ENCODE results near the gene CEP350. TPM values are rescaled to one million over a fixed set of nuclear protein-coding genes. Genes with fewer than 3 reads are reported as not detected.

Gene CEP350
- total and polyA plus RNA-seq, 2 donors (not counting 1 experiment from before 2014, with no cell fraction given), result 19.0 to 101 TPM

DNA sequence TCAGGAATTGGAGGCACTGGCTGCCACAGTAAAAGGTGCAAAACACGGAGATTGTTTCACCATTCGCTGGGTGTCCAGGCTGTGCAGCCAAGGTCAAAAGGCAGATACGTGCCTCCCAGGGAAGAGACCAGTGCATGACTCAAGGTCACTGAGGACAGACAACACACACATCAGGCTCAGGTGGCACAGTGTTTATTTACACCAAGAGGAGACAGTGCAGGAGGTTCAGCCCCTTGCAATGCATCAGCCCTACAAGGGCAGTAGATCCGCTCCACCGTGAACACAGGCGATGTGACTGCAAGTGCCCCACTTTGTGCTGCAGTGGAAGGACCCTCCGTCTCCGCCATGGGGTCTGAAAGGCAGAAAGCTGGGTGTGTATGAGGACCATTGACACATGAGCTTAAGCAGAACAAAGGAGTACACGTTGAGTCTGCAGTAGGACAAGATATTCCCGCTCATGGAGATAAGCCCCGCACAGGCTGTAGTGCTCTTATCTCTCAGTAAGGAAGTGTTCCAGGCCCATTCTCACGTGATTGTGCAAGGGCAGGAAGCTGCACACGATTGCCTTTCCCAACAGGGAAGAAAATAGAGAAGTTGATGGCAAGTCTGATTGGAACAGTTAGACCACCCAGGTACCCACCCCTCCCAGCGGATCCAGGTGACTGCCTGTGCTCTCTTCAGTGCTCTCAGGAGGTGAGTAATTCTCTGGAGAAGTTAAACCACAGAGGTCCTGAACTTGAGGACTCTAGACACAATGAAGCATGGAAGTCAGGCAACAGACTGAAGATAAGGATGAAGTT lies 162.6 kb downstream of the CEP350 start:
- Histone ChIP-seq H3K4me3 (replicated peaks in 1 of 4; ENCODE audit: control extremely low read depth in 1 of 4, insufficient read depth in 1 of 4, low read depth in 3 of 4, low read length in 4 of 4) (no peak overlapping the region), H3K4me2 (ENCODE audit: extremely low read depth, insufficient read depth, low read length) (peak overlapping the region; percentile 1), H3K27me3 (ENCODE audit: control insufficient read depth, insufficient read depth, low read length) (no peaks in the 10 kb centered on the region), H3K36me3 (ENCODE audit: control insufficient read depth, insufficient read depth, low read length) (no peaks in the 10 kb centered on the region), H3K9ac (ENCODE audit: insufficient read depth, low read length) (no peak overlapping the region), H3K27ac (ENCODE audit: insufficient read depth, low read length) (peak overlapping the region; percentile 71), H3K4me1 (ENCODE audit: control insufficient read depth, extremely low read depth, insufficient read depth, low read length) (peaks cover 10% of the 10 kb centered on the region), H2AFZ (ENCODE audit: low read length) (no peak overlapping the region), H3K79me2 (ENCODE audit: control insufficient read depth, insufficient read depth, low read length) (no peaks in the 10 kb centered on the region), H4K20me1 (ENCODE audit: control insufficient read depth, extremely low read depth, insufficient read depth, low read length) (no peaks in the 10 kb centered on the region), H3K9me3 (ENCODE audit: control insufficient read depth, insufficient read depth, low read depth, low read length) (no peaks in the 10 kb centered on the region)
- DNase-seq (ENCODE audit: low read depth in 2 of 2), result peak in 1 of 2 donors; percentile 65
- no peak for TF ChIP-seq EZH2 (IDR thresholded peaks at IDR 0.05; ENCODE audit: low read length, missing control alignments)
- TF ChIP-seq, protein P1, sequence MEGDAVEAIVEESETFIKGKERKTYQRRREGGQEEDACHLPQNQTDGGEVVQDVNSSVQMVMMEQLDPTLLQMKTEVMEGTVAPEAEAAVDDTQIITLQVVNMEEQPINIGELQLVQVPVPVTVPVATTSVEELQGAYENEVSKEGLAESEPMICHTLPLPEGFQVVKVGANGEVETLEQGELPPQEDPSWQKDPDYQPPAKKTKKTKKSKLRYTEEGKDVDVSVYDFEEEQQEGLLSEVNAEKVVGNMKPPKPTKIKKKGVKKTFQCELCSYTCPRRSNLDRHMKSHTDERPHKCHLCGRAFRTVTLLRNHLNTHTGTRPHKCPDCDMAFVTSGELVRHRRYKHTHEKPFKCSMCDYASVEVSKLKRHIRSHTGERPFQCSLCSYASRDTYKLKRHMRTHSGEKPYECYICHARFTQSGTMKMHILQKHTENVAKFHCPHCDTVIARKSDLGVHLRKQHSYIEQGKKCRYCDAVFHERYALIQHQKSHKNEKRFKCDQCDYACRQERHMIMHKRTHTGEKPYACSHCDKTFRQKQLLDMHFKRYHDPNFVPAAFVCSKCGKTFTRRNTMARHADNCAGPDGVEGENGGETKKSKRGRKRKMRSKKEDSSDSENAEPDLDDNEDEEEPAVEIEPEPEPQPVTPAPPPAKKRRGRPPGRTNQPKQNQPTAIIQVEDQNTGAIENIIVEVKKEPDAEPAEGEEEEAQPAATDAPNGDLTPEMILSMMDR (conservative IDR thresholded peaks at IDR 0.05 in 1 of 2, IDR thresholded peaks at IDR 0.05 in 1 of 2; ENCODE audit: low read depth in 1 of 2, low read length in 2 of 2), result no peak

DNA sequence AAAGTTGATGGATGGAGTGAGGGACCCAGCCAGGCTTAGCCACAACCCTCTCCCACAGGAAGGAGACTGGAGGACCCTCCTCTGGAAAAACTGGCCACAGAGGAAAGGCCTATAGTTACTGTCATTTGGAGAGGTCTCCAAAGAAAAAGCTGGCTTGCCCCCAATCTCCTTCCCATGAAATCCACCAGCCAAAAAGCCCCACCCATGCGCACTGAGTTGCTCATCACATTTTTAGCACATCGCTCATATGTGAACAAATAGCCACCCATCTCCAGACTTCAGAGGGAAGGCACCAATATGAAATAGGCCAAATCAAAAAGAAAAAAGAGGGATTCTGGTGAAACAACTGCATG lies 163.1 kb downstream of the CEP350 start:
- Histone ChIP-seq H4K20me1 (ENCODE audit: control insufficient read depth, extremely low read depth, insufficient read depth, low read length) (no peaks in the 10 kb centered on the region), H3K27ac (ENCODE audit: insufficient read depth, low read length) (peak overlapping the region; percentile 71), H3K79me2 (ENCODE audit: control insufficient read depth, insufficient read depth, low read length) (no peaks in the 10 kb centered on the region), H3K4me3 (replicated peaks in 1 of 4; ENCODE audit: control extremely low read depth in 1 of 4, insufficient read depth in 1 of 4, low read depth in 3 of 4, low read length in 4 of 4) (no peak overlapping the region), H3K4me2 (ENCODE audit: extremely low read depth, insufficient read depth, low read length) (peak overlapping the region; percentile 1), H3K9ac (ENCODE audit: insufficient read depth, low read length) (no peak overlapping the region), H3K27me3 (ENCODE audit: control insufficient read depth, insufficient read depth, low read length) (no peaks in the 10 kb centered on the region), H3K36me3 (ENCODE audit: control insufficient read depth, insufficient read depth, low read length) (no peaks in the 10 kb centered on the region), H3K9me3 (ENCODE audit: control insufficient read depth, insufficient read depth, low read depth, low read length) (no peaks in the 10 kb centered on the region), H2AFZ (ENCODE audit: low read length) (no peak overlapping the region), H3K4me1 (ENCODE audit: control insufficient read depth, extremely low read depth, insufficient read depth, low read length) (peaks cover 10% of the 10 kb centered on the region)
- TF ChIP-seq, protein P1 (conservative IDR thresholded peaks at IDR 0.05 in 1 of 2, IDR thresholded peaks at IDR 0.05 in 1 of 2; ENCODE audit: low read depth in 1 of 2, low read length in 2 of 2), result no peak
- TF ChIP-seq EZH2 (IDR thresholded peaks at IDR 0.05; ENCODE audit: low read length, missing control alignments), result no peak
- peak; percentile 86 for DNase-seq (ENCODE audit: low read depth in 2 of 2)

DNA sequence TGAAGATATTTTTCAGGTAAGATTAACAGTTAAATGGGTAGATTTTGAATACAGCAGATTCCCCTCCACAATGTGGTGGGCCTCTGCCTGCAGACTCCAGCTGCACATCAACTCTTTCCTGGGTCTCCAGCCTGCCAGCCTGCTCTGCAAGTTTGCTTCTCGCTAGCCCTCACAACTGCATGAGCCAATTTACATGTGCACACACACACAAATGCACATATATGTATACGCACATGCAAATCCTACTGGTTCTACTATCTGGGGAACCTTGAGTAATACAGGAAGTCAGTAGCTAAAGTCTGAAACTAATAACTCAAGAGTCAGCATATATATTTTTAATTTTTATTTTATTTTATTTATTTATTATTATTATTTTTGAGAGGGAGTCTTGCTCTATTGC lies 165.2 kb downstream of the CEP350 start:
- DNase-seq (ENCODE audit: low read depth in 2 of 2), result no peak
- Histone ChIP-seq H3K27ac (ENCODE audit: insufficient read depth, low read length) (no peak overlapping the region), H3K9me3 (ENCODE audit: control insufficient read depth, insufficient read depth, low read depth, low read length) (no peaks in the 10 kb centered on the region), H3K9ac (ENCODE audit: insufficient read depth, low read length) (no peak overlapping the region), H3K79me2 (ENCODE audit: control insufficient read depth, insufficient read depth, low read length) (no peaks in the 10 kb centered on the region), H3K36me3 (ENCODE audit: control insufficient read depth, insufficient read depth, low read length) (no peaks in the 10 kb centered on the region), H3K27me3 (ENCODE audit: control insufficient read depth, insufficient read depth, low read length) (no peaks in the 10 kb centered on the region), H3K4me3 (replicated peaks in 1 of 4; ENCODE audit: control extremely low read depth in 1 of 4, insufficient read depth in 1 of 4, low read depth in 3 of 4, low read length in 4 of 4) (no peak overlapping the region), H4K20me1 (ENCODE audit: control insufficient read depth, extremely low read depth, insufficient read depth, low read length) (no peaks in the 10 kb centered on the region), H3K4me2 (ENCODE audit: extremely low read depth, insufficient read depth, low read length) (no peak overlapping the region), H3K4me1 (ENCODE audit: control insufficient read depth, extremely low read depth, insufficient read depth, low read length) (peaks cover 10% of the 10 kb centered on the region), H2AFZ (ENCODE audit: low read length) (no peak overlapping the region)
- TF ChIP-seq EZH2 (IDR thresholded peaks at IDR 0.05; ENCODE audit: low read length, missing control alignments), result no peak
- TF ChIP-seq, protein P1 (conservative IDR thresholded peaks at IDR 0.05 in 1 of 2, IDR thresholded peaks at IDR 0.05 in 1 of 2; ENCODE audit: low read depth in 1 of 2, low read length in 2 of 2), result no peak
